HepG2 (cell line): ENCODE results near the gene HPGD. TPM values are rescaled to one million over a fixed set of nuclear protein-coding genes. Genes with fewer than 3 reads are reported as not detected.

Experiments used
- ATAC-seq: fragments of 200-7000 bp; cut with Tn5 transposase; 3 replicates; pipeline ENCODE4 v1.9.1; 2020; ENCODE audit warnings: mild to moderate bottlenecking, moderate library complexity
- BruUV-seq: library from RNA; stranded (reverse); fragments of 400-500 nt; replicated peaks from 2 replicates; lab custom pipeline; 2021; lab: Mats Ljungman, UMichigan
- CTCF ChIA-PET: fragments of 300-600 bp; formaldehyde crosslinking; extraction: SDS; loops from one replicate; lab custom pipeline; 2021; ENCODE audit warnings: low total read pairs, inconsistent platforms, low intra/inter-chr PET ratio; lab: Yijun Ruan, JAX
- POLR2A ChIA-PET: fragments of 350-600 bp; sonication (Branson Sonifier 250); formaldehyde crosslinking; loops from one replicate; lab custom pipeline; 2020; ENCODE audit warnings: antibody characterized with exemption, inconsistent platforms; lab: Yijun Ruan, JAX
- DNase-seq: peaks from one replicate; pipeline ENCODE4 v3.0.0-alpha.2; 2015; ENCODE audit warnings: low spot score
- FAIRE-seq: peaks from 3 replicates; lab custom pipeline; 2011; peaks lifted over from hg19 to GRCh38; lab: Jason Lieb, UNC
- H2AFZ ChIP-seq: one replicate; pipeline ENCODE4 v1.6.1; 2011; ENCODE audit warnings: low read length, inconsistent platforms
- H3K27ac ChIP-seq: fragments of 300-600 bp; 3 replicates; pipeline ENCODE4 v1.8.0; 2011; ENCODE audit warnings: mixed run types, mild to moderate bottlenecking, mixed read lengths, low read length, inconsistent platforms; ENCODE audit not compliant: insufficient read depth; ENCODE audit errors: extremely low read length
- H3K27me3 ChIP-seq, 2 experiments: fragments of 200-600 bp in 1 of 2; 2 replicates in 1 of 2; 3 replicates in 1 of 2; pipeline versions ENCODE4 v1.6.0 to v1.8.0; 2011; ENCODE audit warnings: low read length in 2 of 2, mild to moderate bottlenecking in 2 of 2, moderate library complexity in 2 of 2, inconsistent platforms in 1 of 2; ENCODE audit not compliant: insufficient read depth in 2 of 2, control insufficient read depth in 1 of 2
- H3K36me3 ChIP-seq, 2 experiments: fragments of 200-600 bp in 1 of 2; replicated peaks in 1 of 2; 2 replicates in 1 of 2; 3 replicates in 1 of 2; pipeline versions ENCODE4 v1.5.1 to v1.8.0; 2011; ENCODE audit warnings: low read length in 2 of 2, inconsistent platforms in 1 of 2; ENCODE audit not compliant: insufficient read depth in 2 of 2, control insufficient read depth in 1 of 2
- H3K4me1 ChIP-seq: 2 replicates; pipeline ENCODE4 v1.5.1; 2012; ENCODE audit warnings: low read length, inconsistent platforms; ENCODE audit not compliant: insufficient read depth
- H3K4me2 ChIP-seq: 2 replicates; pipeline ENCODE4 v1.6.0; 2011; ENCODE audit warnings: low read depth, low read length, inconsistent platforms
- H3K4me3 ChIP-seq, 3 experiments: fragments of 200-600 bp in 1 of 3; sonication (generic), shearing (Covaris generic) in 1 of 3; replicated peaks in 1 of 3; 2 replicates each; pipeline ENCODE4 v1.5.1; 2011 to 2016; ENCODE audit warnings: low read length in 3 of 3, inconsistent platforms in 2 of 3, low read depth in 2 of 3, mild to moderate bottlenecking in 2 of 3, control low read depth in 1 of 3, mixed read lengths in 1 of 3; ENCODE audit not compliant: insufficient read depth in 1 of 3
- H3K79me2 ChIP-seq: one replicate; pipeline ENCODE4 v1.6.1; 2011; ENCODE audit warnings: low read length, inconsistent platforms; ENCODE audit not compliant: insufficient read depth
- H3K9ac ChIP-seq: 2 replicates; pipeline ENCODE4 v1.6.0; 2011; ENCODE audit warnings: mild to moderate bottlenecking, low read depth, low read length, inconsistent platforms; ENCODE audit not compliant: insufficient read depth
- H3K9me3 ChIP-seq: 2 replicates; pipeline ENCODE4 v1.5.1; 2012; ENCODE audit warnings: mild to moderate bottlenecking, low read length
- H4K20me1 ChIP-seq: 2 replicates; pipeline ENCODE4 v1.6.0; 2011; ENCODE audit warnings: inconsistent platforms, mild to moderate bottlenecking, low read length, moderate library complexity; ENCODE audit not compliant: insufficient read depth
- FOXM1 ChIP-seq: sonication (generic); formaldehyde crosslinking; IDR thresholded peaks from 2 replicates; pipeline ENCODE4 v1.5.0; 2020; ENCODE audit warnings: missing genetic modification reagents
- GABPA ChIP-seq, 2 experiments: IDR thresholded peaks; 2 replicates each; pipeline ENCODE4 v1.6.1; 2011 to 2016; ENCODE audit warnings: low read depth in 2 of 2, low read length in 1 of 2, missing biosample characterization in 1 of 2, missing genetic modification characterization in 1 of 2
- HMG20A ChIP-seq: IDR thresholded peaks from 2 replicates; pipeline ENCODE4 v1.6.1; 2016; ENCODE audit warnings: borderline replicate concordance
- JUND ChIP-seq: sonication (generic); formaldehyde crosslinking; IDR thresholded peaks from 2 replicates; pipeline ENCODE4 v1.8.0; 2022; ENCODE audit warnings: mild to moderate bottlenecking, missing genetic modification reagents
- KAT8 ChIP-seq: IDR thresholded peaks from 2 replicates; pipeline ENCODE4 v1.6.1; 2016; ENCODE audit warnings: missing genetic modification reagents, missing compliant biosample characterization
- MIER3 ChIP-seq: IDR thresholded peaks from 2 replicates; pipeline ENCODE4 v1.6.1; 2016; ENCODE audit warnings: missing compliant biosample characterization, borderline replicate concordance
- NAIF1 ChIP-seq: sonication (generic); formaldehyde crosslinking; IDR thresholded peaks from 2 replicates; pipeline ENCODE4 v1.5.0; 2020; ENCODE audit warnings: mild to moderate bottlenecking, missing genetic modification reagents, borderline replicate concordance
- PCBP2 ChIP-seq: fragments of 200-400 bp; formaldehyde crosslinking; optimal IDR thresholded peaks from 2 replicates; pipeline ENCODE3; 2018; ENCODE audit warnings: low read length, low read depth; ENCODE audit not compliant: poor library complexity, severe bottlenecking
- RBFOX2 ChIP-seq: fragments of 200-400 bp; formaldehyde crosslinking; IDR thresholded peaks from 2 replicates; pipeline ENCODE4 v1.6.1; 2017; ENCODE audit warnings: low read depth, mild to moderate bottlenecking, low read length
- RFX1 ChIP-seq: fragments of 450-650 bp; IDR thresholded peaks from 2 replicates; pipeline ENCODE4 v1.6.1; 2017
- TARDBP ChIP-seq: sonication (generic); formaldehyde crosslinking; IDR thresholded peaks from 2 replicates; pipeline ENCODE4 v1.8.0; 2022; ENCODE audit warnings: mild to moderate bottlenecking, missing genetic modification reagents
- ZNF572 ChIP-seq: sonication (generic); formaldehyde crosslinking; IDR thresholded peaks from 2 replicates; pipeline ENCODE4 v1.5.1; 2020; ENCODE audit warnings: mild to moderate bottlenecking, missing genetic modification reagents
- ZNF879 ChIP-seq: sonication (generic); formaldehyde crosslinking; IDR thresholded peaks from 2 replicates; pipeline ENCODE4 v1.8.1; 2023; ENCODE audit warnings: missing genetic modification reagents
- ZSCAN9 ChIP-seq: IDR thresholded peaks from 2 replicates; pipeline ENCODE4 v1.6.1; 2016; ENCODE audit warnings: borderline replicate concordance
- WGBS: methylation state at CpG from one replicate; pipeline ENCODE4 v1.1.6; 2017; ENCODE audit warnings: low lambda C conversion rate; 5-methylcytosine and 5-hydroxymethylcytosine counted together
- in situ Hi-C: cut with HindIII; loops from 2 replicates; pipeline ENCODE4 v1.10.0; 2017; ENCODE audit warnings: low pct_unique_long_range_greater_than_20kb; ENCODE audit not compliant: extremely low pct_ligation_motif_present
- intact Hi-C: fragments of 100-400 bp; cut with micrococcal nuclease; formaldehyde crosslinking; loops from one replicate; pipeline ENCODE4 v1.10.0; 2022; ENCODE audit not compliant: unreplicated experiment
- polyA plus RNA-seq, 8 experiments: library from polyadenylated mRNA; depleted of rRNA in 3 of 8; stranded (reverse) in 7 of 8; unstranded in 1 of 8; fragments of >200 nt; fragmentation: Illumina TruSeq in 4 of 8; extraction: Trizol in 4 of 8; gene quantifications; 2 replicates each; pipeline versions ENCODE4 v1.2.1 to v1.2.3, GENCODE V29; 2011 to 2016; ENCODE audit warnings: low read depth in 4 of 8, missing spikeins in 1 of 8, mixed read lengths in 1 of 8; ENCODE audit not compliant: insufficient read depth in 1 of 8
- total RNA-seq, 5 experiments: library from RNA; depleted of rRNA; stranded (reverse); fragments of >200 nt; fragmentation: Illumina TruSeq; extraction: Trizol; gene quantifications; 2 replicates each; pipeline ENCODE4 v1.2.3, GENCODE V29; 2016; ENCODE audit warnings: low read depth in 1 of 5
- TF ChIP-seq, protein P1 (sequence below): sonication (generic); formaldehyde crosslinking; IDR thresholded peaks from 2 replicates; pipeline ENCODE4 v1.4.0; 2020; ENCODE audit warnings: missing genetic modification reagents
- TF ChIP-seq, protein P2 (sequence below): sonication (generic); formaldehyde crosslinking; IDR thresholded peaks from 2 replicates; pipeline ENCODE4 v1.5.0; 2020; ENCODE audit warnings: mild to moderate bottlenecking, missing genetic modification reagents
- TF ChIP-seq, protein P3 (sequence below): sonication (generic); formaldehyde crosslinking; IDR thresholded peaks from 2 replicates; pipeline ENCODE4 v1.9.0; 2021; ENCODE audit warnings: missing genetic modification reagents, mild to moderate bottlenecking, borderline replicate concordance
- TF ChIP-seq, protein P4 (sequence below): sonication (generic); formaldehyde crosslinking; IDR thresholded peaks from 2 replicates; pipeline ENCODE4 v1.4.0; 2020; ENCODE audit warnings: low read depth, mild to moderate bottlenecking, missing genetic modification reagents

HPGD gene
- total and polyA plus RNA-seq, 2 of the 13 experiments (the other 11 are each of a cell fraction or from before 2014, with no cell fraction given): 0.13 to 0.24 TPM

DNA sequence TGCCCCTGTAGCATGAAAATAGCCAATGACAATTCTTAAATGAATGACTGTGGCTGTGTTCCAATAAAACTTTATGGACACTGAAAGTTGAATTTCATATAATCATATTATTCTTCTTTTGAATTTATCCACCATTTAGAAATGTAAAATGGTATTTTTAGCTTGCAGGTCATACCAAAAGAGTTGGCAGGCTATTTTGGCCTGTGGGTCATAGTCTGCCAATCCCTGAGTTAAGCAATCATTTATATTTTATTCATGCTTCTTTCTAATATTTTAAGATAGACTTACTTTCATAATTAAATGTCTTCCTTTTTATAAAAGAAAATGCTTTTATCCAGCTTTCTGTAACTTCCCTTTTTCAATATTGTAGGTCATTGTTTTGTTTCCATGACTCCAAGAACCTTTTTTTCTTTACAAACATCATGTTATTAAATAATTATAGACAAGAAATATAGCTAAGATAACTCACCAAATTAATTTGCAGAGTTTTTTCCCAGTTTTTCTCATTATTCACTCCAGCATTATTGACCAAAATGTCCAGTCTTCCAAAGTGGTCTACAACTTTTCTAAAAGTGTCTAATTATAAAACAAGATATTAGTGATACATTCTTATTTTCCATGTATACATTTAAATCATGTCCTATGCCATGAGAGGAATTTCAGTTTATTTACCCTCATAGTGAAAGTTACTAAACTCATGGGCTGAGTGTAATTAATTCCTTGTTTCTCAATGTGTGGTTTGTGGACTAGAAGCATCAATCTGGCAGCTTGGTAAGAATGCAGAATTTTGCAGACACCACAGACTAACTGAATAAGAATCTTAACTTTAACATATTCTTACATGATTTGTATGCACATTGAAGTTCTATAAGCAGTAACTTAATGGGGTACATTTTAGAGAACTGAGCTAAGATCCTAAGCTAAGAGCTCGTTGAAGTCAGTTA, 4.5 kb downstream of the HPGD start:
- Histone ChIP-seq H3K79me2 (no peaks in the 10 kb centered on the region), H3K9ac (no peak overlapping the region), H3K27me3 (peaks cover 0 to 20% of the 10 kb centered on the region in 2 experiments; a peak in 3 of 5 replicates), H3K4me3 (no peak overlapping the region), H4K20me1 (no peaks in the 10 kb centered on the region), H3K4me2 (no peak overlapping the region), H3K36me3 (no peaks in the 10 kb centered on the region), H3K9me3 (no peaks in the 10 kb centered on the region), H2AFZ (no peak overlapping the region), H3K27ac (no peak overlapping the region), H3K4me1 (peaks cover 13% of the 10 kb centered on the region)
- ATAC-seq: no peak
- BruUV-seq: no TSS peak
- in situ Hi-C loops: no loop called here
- intact Hi-C loops: no loop called here
- CTCF ChIA-PET: no interaction called here
- WGBS: 6% methylated on average over 1 of the region's 1 CpG
- FAIRE-seq: no peak
- POLR2A ChIA-PET: no interaction called here
- no peak for DNase-seq
- TF ChIP-seq RFX1 (no peak), ZSCAN9 (CRISPR knock-in tag) (no peak), HMG20A (no peak), ZNF572 (no peak), ZNF879 (CRISPR knock-in tag) (no peak), JUND (CRISPR knock-in tag) (no peak), KAT8 (no peak), TARDBP (no peak), PCBP2 (no peak), FOXM1 (CRISPR knock-in tag) (no peak), MIER3 (CRISPR knock-in tag) (no peak), NAIF1 (no peak), GABPA (IDR thresholded peaks at IDR 0.05; ENCODE audit: low read depth, low read length) (no peak), GABPA (CRISPR knock-in tag; IDR thresholded peaks at IDR 0.05; ENCODE audit: low read depth) (no peak), RBFOX2 (no peak)
- TF ChIP-seq, protein P1, sequence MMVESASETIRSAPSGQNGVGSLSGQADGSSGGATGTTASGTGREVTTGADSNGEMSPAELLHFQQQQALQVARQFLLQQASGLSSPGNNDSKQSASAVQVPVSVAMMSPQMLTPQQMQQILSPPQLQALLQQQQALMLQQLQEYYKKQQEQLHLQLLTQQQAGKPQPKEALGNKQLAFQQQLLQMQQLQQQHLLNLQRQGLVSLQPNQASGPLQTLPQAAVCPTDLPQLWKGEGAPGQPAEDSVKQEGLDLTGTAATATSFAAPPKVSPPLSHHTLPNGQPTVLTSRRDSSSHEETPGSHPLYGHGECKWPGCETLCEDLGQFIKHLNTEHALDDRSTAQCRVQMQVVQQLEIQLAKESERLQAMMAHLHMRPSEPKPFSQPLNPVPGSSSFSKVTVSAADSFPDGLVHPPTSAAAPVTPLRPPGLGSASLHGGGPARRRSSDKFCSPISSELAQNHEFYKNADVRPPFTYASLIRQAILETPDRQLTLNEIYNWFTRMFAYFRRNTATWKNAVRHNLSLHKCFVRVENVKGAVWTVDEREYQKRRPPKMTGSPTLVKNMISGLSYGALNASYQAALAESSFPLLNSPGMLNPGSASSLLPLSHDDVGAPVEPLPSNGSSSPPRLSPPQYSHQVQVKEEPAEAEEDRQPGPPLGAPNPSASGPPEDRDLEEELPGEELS (CRISPR knock-in tag): no peak
- TF ChIP-seq, protein P2, sequence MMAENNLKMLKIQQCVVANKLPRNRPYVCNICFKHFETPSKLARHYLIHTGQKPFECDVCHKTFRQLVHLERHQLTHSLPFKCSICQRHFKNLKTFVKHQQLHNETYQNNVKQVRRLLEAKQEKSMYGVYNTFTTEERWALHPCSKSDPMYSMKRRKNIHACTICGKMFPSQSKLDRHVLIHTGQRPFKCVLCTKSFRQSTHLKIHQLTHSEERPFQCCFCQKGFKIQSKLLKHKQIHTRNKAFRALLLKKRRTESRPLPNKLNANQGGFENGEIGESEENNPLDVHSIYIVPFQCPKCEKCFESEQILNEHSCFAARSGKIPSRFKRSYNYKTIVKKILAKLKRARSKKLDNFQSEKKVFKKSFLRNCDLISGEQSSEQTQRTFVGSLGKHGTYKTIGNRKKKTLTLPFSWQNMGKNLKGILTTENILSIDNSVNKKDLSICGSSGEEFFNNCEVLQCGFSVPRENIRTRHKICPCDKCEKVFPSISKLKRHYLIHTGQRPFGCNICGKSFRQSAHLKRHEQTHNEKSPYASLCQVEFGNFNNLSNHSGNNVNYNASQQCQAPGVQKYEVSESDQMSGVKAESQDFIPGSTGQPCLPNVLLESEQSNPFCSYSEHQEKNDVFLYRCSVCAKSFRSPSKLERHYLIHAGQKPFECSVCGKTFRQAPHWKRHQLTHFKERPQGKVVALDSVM (CRISPR knock-in tag): no peak
- TF ChIP-seq, protein P3, sequence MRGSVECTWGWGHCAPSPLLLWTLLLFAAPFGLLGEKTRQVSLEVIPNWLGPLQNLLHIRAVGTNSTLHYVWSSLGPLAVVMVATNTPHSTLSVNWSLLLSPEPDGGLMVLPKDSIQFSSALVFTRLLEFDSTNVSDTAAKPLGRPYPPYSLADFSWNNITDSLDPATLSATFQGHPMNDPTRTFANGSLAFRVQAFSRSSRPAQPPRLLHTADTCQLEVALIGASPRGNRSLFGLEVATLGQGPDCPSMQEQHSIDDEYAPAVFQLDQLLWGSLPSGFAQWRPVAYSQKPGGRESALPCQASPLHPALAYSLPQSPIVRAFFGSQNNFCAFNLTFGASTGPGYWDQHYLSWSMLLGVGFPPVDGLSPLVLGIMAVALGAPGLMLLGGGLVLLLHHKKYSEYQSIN (CRISPR knock-in tag): no peak
- TF ChIP-seq, protein P4, sequence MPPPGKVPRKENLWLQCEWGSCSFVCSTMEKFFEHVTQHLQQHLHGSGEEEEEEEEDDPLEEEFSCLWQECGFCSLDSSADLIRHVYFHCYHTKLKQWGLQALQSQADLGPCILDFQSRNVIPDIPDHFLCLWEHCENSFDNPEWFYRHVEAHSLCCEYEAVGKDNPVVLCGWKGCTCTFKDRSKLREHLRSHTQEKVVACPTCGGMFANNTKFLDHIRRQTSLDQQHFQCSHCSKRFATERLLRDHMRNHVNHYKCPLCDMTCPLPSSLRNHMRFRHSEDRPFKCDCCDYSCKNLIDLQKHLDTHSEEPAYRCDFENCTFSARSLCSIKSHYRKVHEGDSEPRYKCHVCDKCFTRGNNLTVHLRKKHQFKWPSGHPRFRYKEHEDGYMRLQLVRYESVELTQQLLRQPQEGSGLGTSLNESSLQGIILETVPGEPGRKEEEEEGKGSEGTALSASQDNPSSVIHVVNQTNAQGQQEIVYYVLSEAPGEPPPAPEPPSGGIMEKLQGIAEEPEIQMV (CRISPR knock-in tag): no peak
